Neuronal stem cell (in vitro differentiated cells): Measurements from ENCODE around the gene CXCR4.

ENCODE experiments used
- DNase-seq: peaks from one replicate; pipeline ENCODE4 v3.0.0-alpha.2; 2013; ENCODE audit warnings: low spot score
- H2AFZ ChIP-seq: one replicate; pipeline ENCODE4 v1.6.1; 2013; ENCODE audit warnings: mild to moderate bottlenecking, low read length, inconsistent platforms
- H2AK5ac ChIP-seq: 2 replicates; pipeline ENCODE4 v1.6.1; 2013; ENCODE audit warnings: low read depth, mild to moderate bottlenecking, inconsistent platforms, low read length, moderate library complexity, mixed read lengths
- H2BK120ac ChIP-seq: 2 replicates; pipeline ENCODE4 v1.6.1; 2013; ENCODE audit warnings: low read depth, mild to moderate bottlenecking, inconsistent platforms, low read length, moderate library complexity, mixed read lengths
- H2BK12ac ChIP-seq: one replicate; pipeline ENCODE4 v1.6.1; 2013; ENCODE audit warnings: low read length, inconsistent platforms
- H2BK15ac ChIP-seq: 2 replicates; pipeline ENCODE4 v1.6.1; 2013; ENCODE audit warnings: mild to moderate bottlenecking, low read length, inconsistent platforms, mixed read lengths
- H2BK5ac ChIP-seq: one replicate; pipeline ENCODE4 v1.6.1; 2013; ENCODE audit warnings: inconsistent platforms, mild to moderate bottlenecking, low read length, moderate library complexity
- H3K14ac ChIP-seq: one replicate; pipeline ENCODE4 v1.6.1; 2013; ENCODE audit warnings: low read length, inconsistent platforms
- H3K18ac ChIP-seq: 2 replicates; pipeline ENCODE4 v1.6.1; 2013; ENCODE audit warnings: low read length, inconsistent platforms
- H3K23ac ChIP-seq: 2 replicates; pipeline ENCODE4 v1.6.1; 2013; ENCODE audit warnings: low read depth, mild to moderate bottlenecking, mixed read lengths, low read length, inconsistent platforms; ENCODE audit not compliant: poor library complexity
- H3K27ac ChIP-seq: replicated peaks from 3 replicates; pipeline ENCODE4 v1.5.1; 2013; ENCODE audit warnings: low read length, inconsistent platforms
- H3K27me3 ChIP-seq, 3 experiments: 2 replicates each; pipeline ENCODE4 v1.6.1; 2013; ENCODE audit warnings: low read length in 3 of 3, mild to moderate bottlenecking in 2 of 3, inconsistent platforms in 1 of 3, low read depth in 1 of 3, mixed read lengths in 1 of 3, moderate library complexity in 1 of 3; ENCODE audit not compliant: control insufficient read depth in 3 of 3, insufficient read depth in 3 of 3
- H3K36me3 ChIP-seq, 2 donors: replicated peaks in 1 of 2; 2 replicates each; pipeline ENCODE4 v1.6.1; 2013; ENCODE audit warnings: low read length in 2 of 2; ENCODE audit not compliant: control insufficient read depth in 2 of 2, insufficient read depth in 2 of 2
- H3K4ac ChIP-seq: 2 replicates; pipeline ENCODE4 v1.6.1; 2013; ENCODE audit warnings: inconsistent platforms, mild to moderate bottlenecking, low read length, moderate library complexity
- H3K4me1 ChIP-seq, 2 donors: 1 replicate in 1 of 2; 2 replicates in 1 of 2; pipeline ENCODE4 v1.6.1; 2013; ENCODE audit warnings: low read length in 2 of 2, low read depth in 1 of 2; ENCODE audit not compliant: control insufficient read depth in 2 of 2, insufficient read depth in 1 of 2
- H3K4me2 ChIP-seq: one replicate; pipeline ENCODE4 v1.6.1; 2013; ENCODE audit warnings: mild to moderate bottlenecking, low read length, inconsistent platforms; ENCODE audit not compliant: insufficient read depth, poor library complexity, severe bottlenecking
- H3K4me3 ChIP-seq, 2 donors: 2 replicates each; pipeline ENCODE4 v1.5.1; 2013; ENCODE audit warnings: low read length in 2 of 2, mild to moderate bottlenecking in 2 of 2, inconsistent platforms in 1 of 2, moderate library complexity in 1 of 2
- H3K79me1 ChIP-seq: one replicate; pipeline ENCODE4 v1.6.1; 2013; ENCODE audit warnings: low read depth, mild to moderate bottlenecking, inconsistent platforms, low read length, moderate library complexity
- H3K9ac ChIP-seq: one replicate; pipeline ENCODE4 v1.6.1; 2013; ENCODE audit warnings: mild to moderate bottlenecking, low read depth, low read length, inconsistent platforms; ENCODE audit not compliant: poor library complexity
- H3K9me3 ChIP-seq, 2 donors: replicated peaks in 1 of 2; 2 replicates each; pipeline versions ENCODE3 to v1.6.1; 2013; ENCODE audit warnings: low read length in 2 of 2, mild to moderate bottlenecking in 2 of 2, inconsistent platforms in 1 of 2, low read depth in 1 of 2, mixed read lengths in 1 of 2, moderate library complexity in 1 of 2; ENCODE audit not compliant: control insufficient read depth in 2 of 2, insufficient read depth in 1 of 2
- H4K8ac ChIP-seq: one replicate; pipeline ENCODE4 v1.6.1; 2013; ENCODE audit warnings: low read depth, mild to moderate bottlenecking, inconsistent platforms, low read length, moderate library complexity
- H4K91ac ChIP-seq: one replicate; pipeline ENCODE4 v1.6.1; 2013; ENCODE audit warnings: low read length, low read depth, mild to moderate bottlenecking, inconsistent platforms; ENCODE audit not compliant: poor library complexity
- WGBS, 2 donors: extraction: QIAGEN DNeasy Blood & Tissue Kit; methylation state at CpG; one replicate each; pipeline ENCODE4 v1.1.7; 2013; ENCODE audit warnings: missing lambda C conversion rate in 2 of 2, mixed read lengths in 1 of 2; ENCODE audit not compliant: insufficient read length in 2 of 2, insufficient replicate concordance in 1 of 2; ENCODE audit errors: extremely low coverage in 2 of 2; 5-methylcytosine and 5-hydroxymethylcytosine counted together

CXCR4 gene

GRCh38 chr2:136136931-136137330 lies 19.0 kb upstream of the CXCR4 start:
- H3K27ac ChIP-seq: no peak overlapping the region
- no peak overlapping the region for H3K23ac ChIP-seq
- no peak overlapping the region for H3K18ac ChIP-seq
- H4K91ac ChIP-seq: no peak overlapping the region
- peaks cover 0 to 15% (median 0%) of the 10 kb centered on the region in 3 experiments for H3K27me3 ChIP-seq
- no peak overlapping the region for H3K14ac ChIP-seq
- H2BK5ac ChIP-seq: no peak overlapping the region
- no peak overlapping the region for H3K4ac ChIP-seq
- H3K4me3 ChIP-seq: no peak overlapping the region
- no peak overlapping the region for H3K4me2 ChIP-seq
- DNase-seq: no peak
- no peaks in the 10 kb centered on the region for H3K79me1 ChIP-seq
- H3K9ac ChIP-seq: no peak overlapping the region
- H3K4me1 ChIP-seq: peaks cover 1 to 6% of the 10 kb centered on the region in 2 donors
- H2BK15ac ChIP-seq: no peak overlapping the region
- H2BK12ac ChIP-seq: no peak overlapping the region
- no peak overlapping the region for H2BK120ac ChIP-seq
- H3K9me3 ChIP-seq: no peaks in the 10 kb centered on the region
- no peak overlapping the region for H2AFZ ChIP-seq
- no peaks in the 10 kb centered on the region for H3K36me3 ChIP-seq
- no peak overlapping the region for H2AK5ac ChIP-seq
- no CpG with 5 or more reads among the region's 1 CpG for WGBS, 2 donors
- H4K8ac ChIP-seq: no peak overlapping the region

DNA sequence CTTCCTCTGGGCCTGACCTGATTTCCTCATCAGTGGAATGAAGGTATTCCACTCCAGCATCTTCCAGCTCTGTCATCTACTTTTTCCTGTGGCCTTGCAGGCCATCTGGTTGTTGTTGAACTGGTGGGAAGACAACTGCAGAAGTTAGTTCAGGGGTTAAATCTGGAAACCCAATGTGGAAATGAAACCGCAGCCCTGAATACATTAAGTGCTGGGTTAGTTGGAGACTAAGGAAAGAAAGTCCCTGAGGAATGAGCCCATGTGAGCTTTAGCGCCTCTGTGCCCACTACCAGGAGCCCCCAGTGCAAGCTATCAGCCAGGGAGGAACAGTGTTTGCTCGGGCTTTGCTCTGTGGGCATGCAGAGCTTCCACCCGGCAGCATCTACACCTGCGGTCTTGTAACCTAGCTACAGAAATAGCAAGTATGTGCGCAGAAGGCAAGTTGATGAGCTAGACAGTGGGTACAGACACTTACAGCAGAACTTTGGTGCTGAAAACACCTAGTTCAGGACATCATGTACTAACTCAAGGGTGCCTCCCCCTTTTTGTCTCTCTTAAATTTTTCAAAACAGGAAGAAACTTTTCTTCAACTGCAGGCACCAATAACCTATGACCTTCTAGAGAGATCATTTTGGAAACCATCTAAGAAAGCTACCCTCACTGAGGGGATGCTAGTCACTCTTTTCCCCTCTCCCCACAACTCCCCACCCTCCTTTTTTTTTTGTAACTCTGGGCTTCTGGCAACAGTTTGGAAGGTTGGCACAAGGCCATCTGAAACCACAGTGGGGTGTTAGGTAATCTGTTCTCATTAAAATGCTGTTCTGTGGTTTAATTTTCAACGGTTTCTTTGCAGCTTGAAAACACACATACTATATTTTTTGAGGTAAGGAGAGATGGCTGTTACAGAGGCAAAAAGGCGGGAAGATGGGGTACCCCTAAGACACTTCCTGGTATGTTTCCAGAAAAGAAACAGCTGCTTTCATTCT lies 18.3 kb upstream of the CXCR4 start:
- Histone ChIP-seq H3K9me3 (no peaks in the 10 kb centered on the region), H2BK15ac (no peak overlapping the region), H3K14ac (no peak overlapping the region), H2AFZ (no peak overlapping the region), H3K18ac (peak overlapping the region; percentile 1), H3K4ac (no peak overlapping the region), H2AK5ac (no peak overlapping the region), H3K27ac (no peak overlapping the region), H3K4me2 (no peak overlapping the region), H2BK5ac (no peak overlapping the region), H4K91ac (no peak overlapping the region), H2BK12ac (no peak overlapping the region), H3K79me1 (no peaks in the 10 kb centered on the region), H3K36me3 (no peaks in the 10 kb centered on the region), H3K4me3 (no peak overlapping the region), H3K9ac (no peak overlapping the region), H3K23ac (no peak overlapping the region), H2BK120ac (no peak overlapping the region), H3K27me3 (peaks cover 0 to 18% (median 0%) of the 10 kb centered on the region in 3 experiments), H3K4me1 (peaks cover 1 to 6% of the 10 kb centered on the region in 2 donors), H4K8ac (no peak overlapping the region)
- no peak for DNase-seq
- WGBS, 2 donors: no CpG with 5 or more reads among the region's 8 CpGs

- Histone ChIP-seq H2BK5ac (no peak overlapping the region), H3K4me3 (no peak overlapping the region), H3K27ac (no peak overlapping the region), H3K9ac (no peak overlapping the region), H3K4me1 (peaks cover 1 to 6% of the 10 kb centered on the region in 2 donors), H4K91ac (no peak overlapping the region), H4K8ac (no peak overlapping the region), H2AK5ac (no peak overlapping the region), H3K79me1 (no peaks in the 10 kb centered on the region), H3K4me2 (no peak overlapping the region), H3K27me3 (peaks cover 0 to 15% (median 0%) of the 10 kb centered on the region in 3 experiments), H3K4ac (no peak overlapping the region), H3K18ac (no peak overlapping the region), H3K14ac (no peak overlapping the region), H3K9me3 (no peaks in the 10 kb centered on the region), H2BK15ac (no peak overlapping the region), H2BK120ac (no peak overlapping the region), H2BK12ac (no peak overlapping the region), H3K36me3 (no peaks in the 10 kb centered on the region), H3K23ac (no peak overlapping the region), H2AFZ (no peak overlapping the region)
- DNase-seq: no peak
Observed at GRCh38 chr2:136135462-136135861, 17.5 kb upstream of the CXCR4 start.

- no CpG with 5 or more reads among the region's 2 CpGs for WGBS, 2 donors
- Histone ChIP-seq H3K27ac (no peak overlapping the region), H3K4ac (no peak overlapping the region), H3K36me3 (no peaks in the 10 kb centered on the region), H2BK5ac (no peak overlapping the region), H2AK5ac (no peak overlapping the region), H2BK15ac (no peak overlapping the region), H4K8ac (no peak overlapping the region), H3K18ac (no peak overlapping the region), H3K4me2 (no peak overlapping the region), H3K4me1 (peaks cover 5 to 6% of the 10 kb centered on the region in 2 donors), H3K23ac (no peak overlapping the region), H2BK120ac (no peak overlapping the region), H3K9ac (no peak overlapping the region), H3K27me3 (peaks cover 0 to 17% (median 0%) of the 10 kb centered on the region in 3 experiments), H3K14ac (no peak overlapping the region), H3K9me3 (no peaks in the 10 kb centered on the region), H3K4me3 (no peak overlapping the region), H3K79me1 (no peaks in the 10 kb centered on the region), H4K91ac (no peak overlapping the region), H2BK12ac (no peak overlapping the region), H2AFZ (no peak overlapping the region)
- no peak for DNase-seq
Observed at GRCh38 chr2:136134126-136134525, 16.2 kb upstream of the CXCR4 start.
